ENCODE measurements around the gene PGAP2.
"Not testable (repeated sequence)": the region's sequence is repeated elsewhere in the genome, so short reads cannot be mapped to it uniquely, and the experiment has no call there.

The PGAP2 gene

DNA sequence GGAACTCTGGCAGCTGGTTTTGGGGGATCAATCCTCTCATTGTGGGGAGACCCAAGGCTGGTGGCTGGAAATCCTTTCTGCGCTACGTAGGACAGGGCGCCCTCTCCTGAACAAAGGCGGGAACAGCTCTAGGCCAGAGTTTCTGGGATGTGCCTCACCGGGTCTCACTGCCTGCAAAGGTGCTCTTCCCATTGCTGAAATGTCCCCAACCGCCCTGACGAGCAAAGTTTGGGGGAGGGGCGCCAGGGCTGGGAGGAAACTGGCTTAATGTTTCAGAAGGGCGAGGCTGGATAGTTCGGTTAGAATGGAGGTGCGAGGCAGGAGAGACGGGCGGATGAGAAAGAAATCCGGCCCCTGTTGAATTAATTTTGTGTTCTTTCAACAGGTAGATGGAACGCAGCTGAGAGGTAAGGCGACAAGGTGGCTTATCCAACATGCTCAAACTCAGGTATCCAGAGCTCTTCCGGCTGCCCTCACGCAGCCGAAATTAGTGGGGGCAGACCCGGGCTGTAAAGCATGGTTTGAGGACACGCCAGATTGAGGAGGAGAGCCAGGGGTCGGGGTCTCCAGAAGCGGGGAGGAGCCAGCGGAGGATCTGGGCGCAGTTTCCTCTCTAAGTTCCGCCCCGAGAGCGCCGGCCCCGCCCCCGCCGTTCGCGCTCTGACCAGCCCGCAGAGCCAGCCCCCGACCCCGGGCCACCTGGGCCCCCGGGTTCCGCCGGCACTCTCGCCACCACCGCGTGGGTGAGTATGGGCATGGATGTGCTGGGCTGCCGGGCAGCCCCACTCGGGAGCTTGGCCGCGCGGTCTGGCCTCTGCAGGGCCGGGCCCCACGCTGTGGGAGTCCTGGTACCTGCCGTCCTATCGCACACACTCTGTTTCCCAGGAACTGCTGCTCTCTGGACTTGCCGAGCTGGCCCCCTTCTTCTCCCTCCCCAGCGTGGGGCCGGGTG, at the start of gene PGAP2:
Gene PGAP2 (plus strand): TSS at position 652 of the 952 bp plus-strand sequence. CDS start 2,700 bp downstream, outside the sequence.
- peak; percentile 10 for DNase-seq

DNA sequence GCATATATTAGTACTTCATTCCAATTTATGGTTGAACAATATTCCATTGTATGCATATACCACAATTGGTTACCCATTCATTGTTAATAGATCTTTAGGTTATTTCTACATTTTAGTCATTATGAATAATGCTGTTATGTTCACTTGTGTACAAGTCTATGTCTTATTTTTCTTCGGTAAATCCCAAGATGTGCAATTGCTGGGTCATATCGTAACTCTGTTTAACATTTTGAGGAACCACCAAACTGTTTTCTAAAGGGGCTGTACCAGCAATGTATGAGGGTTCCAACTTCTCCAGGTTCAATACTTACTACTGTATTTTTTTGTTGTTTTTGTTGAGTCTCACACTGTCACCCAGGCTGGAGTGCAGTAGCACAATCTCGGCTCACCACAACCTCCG, 44.1 kb upstream of the PGAP2 start:
- no peak for DNase-seq

DNA sequence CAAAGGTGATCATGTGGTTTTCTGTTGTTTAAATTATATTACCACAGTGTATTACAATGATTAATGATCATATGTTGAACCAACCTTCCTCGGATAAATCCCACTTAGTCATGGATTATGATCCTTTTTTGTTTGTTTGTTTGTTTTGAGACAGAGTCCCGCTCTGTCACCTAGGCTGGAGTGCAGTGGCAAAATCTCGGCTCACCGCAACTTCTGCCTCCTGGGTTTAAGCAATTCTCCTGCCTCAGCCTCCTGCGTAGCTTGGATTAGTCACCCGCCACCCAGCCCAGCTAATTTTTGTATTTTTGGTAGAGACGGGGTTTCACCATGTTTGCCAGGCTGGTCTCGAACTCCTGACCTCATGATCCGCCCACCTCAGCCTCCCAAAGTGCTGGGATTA, 41.5 kb upstream of the PGAP2 start:
- DNase-seq: not testable (repeated sequence)

DNA sequence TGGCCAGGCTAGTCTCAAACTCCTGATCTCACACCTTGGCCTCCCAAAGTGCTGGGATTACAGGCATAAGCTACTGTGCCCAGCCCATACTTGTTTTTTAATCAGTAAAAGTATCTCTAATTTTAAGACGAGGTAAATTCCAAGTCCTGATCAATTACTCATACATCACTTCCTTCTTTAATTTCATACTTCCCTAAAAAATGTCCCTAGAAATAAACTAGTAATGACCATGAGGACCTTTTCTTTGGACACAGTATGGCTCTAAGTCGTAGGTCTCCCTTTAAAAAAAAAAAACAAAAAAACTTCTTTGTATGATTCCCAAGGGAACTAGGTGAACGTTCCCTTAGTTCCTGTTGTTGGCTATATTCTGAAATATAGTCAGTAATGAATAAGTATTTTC, 40.8 kb upstream of the PGAP2 start:
- DNase-seq: no peak

DNA sequence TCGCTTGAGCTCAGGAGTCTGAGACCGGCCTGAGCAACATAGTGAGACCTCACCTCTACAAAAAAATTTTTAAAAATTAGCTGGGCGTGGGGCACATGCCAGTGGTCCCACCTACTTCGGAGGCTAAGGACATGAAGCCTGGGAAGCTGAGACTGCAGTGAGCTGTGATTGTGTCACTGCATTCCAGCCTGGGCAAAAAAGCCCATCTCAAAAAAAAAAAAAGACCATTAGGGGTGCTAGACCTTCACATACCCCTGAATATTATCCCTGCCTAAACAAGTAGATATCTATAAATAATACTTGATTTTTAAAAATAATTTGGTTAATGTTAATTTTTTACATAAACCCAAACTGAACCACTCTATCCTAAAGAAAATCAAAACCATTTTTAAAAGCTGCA, 35.2 kb upstream of the PGAP2 start:
- DNase-seq: no peak

DNA sequence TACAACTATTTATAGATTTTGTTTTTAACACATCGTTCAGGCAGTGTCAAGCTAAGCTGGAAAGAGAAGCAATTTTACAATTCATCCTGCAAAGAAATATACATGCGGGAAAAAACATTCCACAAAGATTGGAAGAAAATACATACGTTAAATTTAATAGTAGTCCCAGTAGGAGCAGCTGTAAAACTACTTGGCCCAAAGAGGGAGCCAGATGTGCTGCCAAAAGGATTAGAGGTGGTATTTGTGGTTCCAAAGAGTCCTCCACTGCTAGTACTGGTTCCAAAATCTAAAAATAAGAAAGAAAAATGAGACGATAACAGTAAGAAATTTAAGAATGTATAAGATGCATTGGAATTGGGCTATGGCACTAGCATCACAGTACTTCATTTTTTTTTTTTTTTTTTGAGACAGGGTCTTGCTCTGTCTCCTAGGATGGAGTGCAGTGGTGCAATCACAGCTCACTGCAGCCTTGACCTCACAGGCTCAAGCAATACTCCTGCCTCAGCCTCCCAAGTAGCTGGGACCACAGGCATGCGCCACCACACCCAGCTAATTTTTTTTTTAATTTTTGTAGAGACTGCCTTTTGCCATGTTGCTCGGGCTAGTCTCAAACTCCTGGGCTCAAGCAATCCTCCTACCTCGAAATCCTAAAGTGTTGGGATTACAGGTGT, 32.5 kb upstream of the PGAP2 start:
- DNase-seq: no peak

DNA sequence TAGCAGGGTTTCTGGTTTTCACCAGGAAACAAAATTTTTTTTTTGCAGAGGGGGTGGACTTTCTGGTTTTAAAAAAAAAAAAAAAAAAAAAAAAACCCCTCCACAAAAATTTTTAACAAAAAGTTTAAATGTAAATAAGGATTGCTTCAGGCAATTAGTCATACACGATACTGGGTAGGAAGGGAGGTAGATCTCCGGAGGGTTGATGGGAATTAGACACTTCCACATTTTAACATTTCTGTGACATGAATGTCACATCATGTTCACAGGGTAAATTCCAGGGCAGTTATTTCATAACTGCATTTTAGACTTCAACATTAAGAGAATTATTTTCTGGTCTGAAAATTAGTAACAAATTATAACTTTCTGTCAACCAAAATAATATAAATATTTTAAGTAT, 26.9 kb upstream of the PGAP2 start:
- DNase-seq: no peak

DNA sequence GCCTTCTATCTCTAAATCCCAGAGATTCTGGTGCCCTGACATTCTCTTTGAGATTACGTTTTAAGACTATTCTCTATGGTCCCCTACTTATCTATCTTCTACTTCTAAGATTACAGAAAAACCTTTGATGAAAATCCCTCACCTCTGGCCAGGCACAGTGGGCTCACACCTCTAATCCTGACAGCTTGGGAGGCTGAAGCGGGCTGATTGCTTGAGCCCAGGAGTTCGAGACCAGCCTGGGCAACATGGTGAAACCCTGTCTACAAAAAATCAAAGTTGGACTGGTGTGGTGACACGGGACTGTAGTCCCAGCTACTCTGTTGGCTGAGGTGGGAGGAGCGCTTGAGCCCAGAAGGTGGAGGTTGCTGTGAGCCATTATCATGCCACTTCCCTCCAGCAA, 25.4 kb upstream of the PGAP2 start:
- no peak for DNase-seq

DNA sequence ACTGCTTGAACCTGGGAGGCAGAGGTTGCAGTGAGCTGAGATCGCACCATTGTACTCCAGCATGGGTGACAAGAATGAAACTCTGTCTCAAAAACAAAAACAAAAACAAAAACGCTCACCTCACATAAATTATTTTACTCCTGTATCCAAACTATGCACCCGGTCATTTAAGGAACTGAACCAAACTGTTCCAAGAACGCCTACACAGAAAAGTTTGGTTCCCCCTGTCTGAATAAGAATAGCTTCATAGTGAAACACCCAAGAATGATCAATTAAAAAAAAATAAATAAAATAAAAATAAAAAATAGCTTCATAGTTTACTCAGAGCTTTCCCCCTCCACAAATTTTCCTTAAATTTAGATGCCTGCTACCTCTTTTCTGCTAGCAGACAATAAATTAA, 24.7 kb upstream of the PGAP2 start:
- DNase-seq: no peak

DNA sequence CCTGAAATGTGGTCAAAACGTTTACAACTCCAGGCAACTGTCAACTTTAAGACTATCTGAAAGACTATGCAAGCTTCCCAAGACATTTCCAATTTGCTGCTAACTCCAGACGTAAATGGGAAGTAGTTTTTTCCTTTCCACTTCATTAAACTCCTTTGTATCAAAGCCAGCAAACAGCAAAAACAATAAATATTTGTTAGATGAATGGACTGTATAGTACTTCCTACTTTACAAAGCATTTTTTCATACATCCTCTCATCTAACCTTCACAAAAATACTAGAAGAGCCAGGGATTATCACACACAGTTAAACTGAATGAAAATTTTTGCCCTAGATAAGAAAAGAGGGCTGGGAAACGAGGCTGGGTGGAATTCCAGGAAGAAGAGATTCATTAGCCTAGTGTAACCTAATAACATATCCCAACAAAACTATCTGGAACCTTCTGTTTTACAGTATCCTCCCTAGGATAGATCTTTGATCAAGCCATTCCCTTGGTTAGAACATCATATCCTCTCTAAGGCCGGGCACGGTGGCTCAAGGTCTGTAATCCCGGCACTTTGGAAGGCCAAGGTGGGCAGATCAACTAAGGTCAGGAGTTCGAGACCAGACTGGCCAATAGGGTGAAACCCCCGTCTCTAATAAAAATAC, 21.5 kb upstream of the PGAP2 start:
- DNase-seq: no peak

DNA sequence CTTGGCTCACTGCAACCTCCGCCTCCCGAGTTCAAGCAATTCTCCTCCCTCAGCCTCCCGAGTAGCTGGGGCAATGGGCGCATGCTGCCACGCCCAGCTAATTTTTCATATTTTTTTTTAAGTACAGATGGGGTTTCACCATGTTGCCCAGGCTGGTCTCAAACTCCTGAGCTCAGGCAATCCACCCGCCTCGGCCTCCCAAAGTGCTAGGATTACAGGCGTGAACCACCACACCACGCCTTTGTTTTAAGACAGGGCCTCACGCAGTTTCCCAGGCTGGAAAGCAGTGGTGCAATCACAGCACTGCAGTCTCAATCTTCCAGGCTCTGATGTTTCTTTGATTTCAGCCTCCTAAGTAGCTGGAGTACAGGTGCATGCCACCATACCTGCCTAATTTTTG, 14.0 kb upstream of the PGAP2 start:
- not testable (repeated sequence) for DNase-seq

DNA sequence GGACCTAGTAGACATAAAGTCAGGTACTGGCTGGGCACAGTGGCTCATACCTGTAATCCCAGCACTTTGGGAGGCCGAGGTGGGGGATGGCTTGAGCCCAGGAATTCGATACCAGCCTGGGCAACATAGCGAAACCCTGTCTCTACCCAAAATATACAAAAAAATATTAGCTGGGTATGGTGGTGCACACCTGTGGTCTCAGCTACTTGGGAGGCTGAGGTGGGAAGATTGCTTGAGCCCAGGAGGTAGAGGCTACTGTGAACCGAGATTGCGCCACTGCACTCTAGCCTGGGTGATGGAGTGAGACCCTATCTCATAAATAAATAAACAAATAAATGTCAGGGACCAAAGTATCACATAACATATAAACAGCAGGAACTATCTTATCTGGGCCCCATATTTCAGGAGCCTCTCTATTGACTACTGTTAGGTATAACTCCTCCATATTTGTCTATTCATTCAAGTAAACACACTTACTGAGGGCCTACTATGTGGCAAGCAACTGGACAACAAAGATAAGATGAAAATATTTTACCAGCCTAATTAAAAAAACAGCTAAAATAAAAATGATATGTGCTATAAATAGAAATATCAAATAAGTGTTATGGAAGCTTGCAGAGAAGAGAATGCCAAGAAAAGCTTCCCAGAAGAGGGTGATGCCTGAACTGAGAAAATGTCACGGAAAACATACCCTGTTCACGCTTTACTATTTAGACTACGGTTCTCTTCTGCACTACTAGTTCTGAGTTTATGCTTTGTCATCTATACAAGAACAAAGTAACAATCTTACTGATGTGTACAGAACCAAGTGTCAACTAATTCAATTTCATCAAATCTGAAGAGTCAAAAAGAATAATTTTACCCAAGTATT, 13.0 kb upstream of the PGAP2 start:
- DNase-seq: no peak

DNA sequence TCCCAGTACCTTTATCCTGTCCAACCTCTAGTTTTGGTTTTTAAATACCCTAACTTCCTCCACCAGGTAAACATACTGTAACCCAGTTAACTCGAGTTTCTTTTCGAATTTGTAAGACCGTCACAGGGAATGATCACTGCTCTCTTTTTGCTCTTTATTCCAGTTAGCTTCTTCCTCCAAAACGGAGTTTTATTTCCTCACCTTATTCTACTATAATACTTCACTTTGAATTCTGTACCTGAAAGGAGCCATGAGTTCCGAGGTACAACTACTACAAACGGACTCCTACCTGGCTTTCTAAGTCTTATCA, 12.4 kb upstream of the PGAP2 start:
- DNase-seq: no peak

DNA sequence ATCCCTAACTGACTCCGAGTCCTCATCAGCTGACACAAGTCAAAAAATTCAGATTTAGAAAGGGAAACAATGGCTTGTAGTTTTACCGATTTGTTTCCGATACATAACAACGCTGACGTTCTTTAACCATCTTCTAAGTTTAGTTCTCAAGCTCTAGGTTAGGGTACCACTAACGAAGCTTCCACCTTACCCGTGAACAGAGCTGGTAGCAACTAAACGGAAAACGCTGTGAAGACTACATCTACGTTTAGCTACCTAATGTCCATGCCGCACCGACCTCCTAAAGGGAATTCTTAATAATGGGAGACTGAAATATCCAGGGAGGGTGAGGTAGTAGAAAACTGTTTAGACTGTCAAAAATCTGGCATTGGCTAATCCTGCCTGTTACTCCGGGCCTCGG, 12.0 kb upstream of the PGAP2 start:
- DNase-seq: no peak

DNA sequence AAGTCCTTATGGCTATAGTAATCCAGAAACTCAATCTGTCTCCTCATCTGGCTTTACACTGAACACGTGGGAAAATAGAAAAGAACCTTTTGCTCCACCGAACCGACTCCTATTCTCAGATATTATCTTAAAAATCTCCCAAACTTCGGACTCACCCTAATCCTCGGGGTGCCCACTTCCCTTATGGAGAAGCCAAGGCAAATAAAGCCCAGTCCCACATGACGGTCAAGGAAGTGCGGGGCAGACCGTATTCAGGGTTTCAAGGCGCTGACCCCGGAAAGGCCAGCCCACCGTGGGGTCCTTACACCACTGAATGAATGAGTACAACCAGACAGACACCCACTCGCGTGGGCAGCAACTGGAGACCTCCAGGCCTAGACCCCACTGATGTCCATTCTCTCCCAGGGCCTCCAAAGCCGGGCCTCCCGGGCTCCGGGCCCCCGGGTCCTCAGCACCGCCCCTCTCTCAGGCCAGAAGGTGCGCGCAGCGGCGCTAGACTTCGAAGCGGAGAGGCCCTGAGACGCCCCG, 11.5 kb upstream of the PGAP2 start:
- DNase-seq: no peak

DNA sequence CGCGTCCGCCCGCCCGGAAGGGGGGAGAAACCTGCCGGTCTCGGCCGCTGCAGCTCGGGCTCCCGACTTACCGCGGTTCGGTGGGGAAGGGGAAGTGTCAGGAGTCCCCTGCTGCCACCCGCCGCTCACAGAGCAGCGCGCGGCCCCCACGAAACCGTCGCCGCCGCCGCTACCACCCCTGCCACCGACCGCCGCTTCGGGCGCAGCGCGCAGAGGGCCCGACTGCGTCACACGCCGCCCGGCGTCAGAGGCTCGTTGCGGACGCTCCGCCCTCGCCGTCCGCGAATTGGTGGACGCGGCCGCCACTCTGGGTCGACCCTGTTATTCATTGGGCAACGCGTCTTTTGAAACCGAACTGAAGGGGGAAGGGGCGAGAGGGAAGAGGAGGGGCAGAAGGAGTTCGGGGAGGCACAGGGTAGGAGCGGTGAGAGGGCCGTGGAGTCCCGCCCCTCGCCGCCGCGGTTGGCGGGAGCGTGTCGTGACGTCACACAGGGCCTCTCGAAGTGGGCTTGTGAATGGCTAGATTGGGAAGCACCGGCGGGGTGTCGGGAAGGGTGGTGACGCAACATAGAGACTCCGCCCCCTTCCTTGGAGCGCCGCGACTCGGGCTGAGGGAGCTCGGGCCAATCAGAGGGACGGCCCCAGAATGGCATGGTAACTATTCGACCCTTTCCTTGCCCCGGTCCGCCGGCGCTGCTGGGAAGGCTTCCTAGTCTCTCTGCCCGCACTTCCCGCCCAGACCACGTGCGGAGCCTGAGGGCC, 10.8 kb upstream of the PGAP2 start, which contains the start of gene NUP98:
Gene NUP98 (minus strand): TSS at position 226 of the 762 bp plus-strand sequence. CDS start 15,437 bp downstream, outside the sequence.
- DNase-seq: peak; percentile 98

DNA sequence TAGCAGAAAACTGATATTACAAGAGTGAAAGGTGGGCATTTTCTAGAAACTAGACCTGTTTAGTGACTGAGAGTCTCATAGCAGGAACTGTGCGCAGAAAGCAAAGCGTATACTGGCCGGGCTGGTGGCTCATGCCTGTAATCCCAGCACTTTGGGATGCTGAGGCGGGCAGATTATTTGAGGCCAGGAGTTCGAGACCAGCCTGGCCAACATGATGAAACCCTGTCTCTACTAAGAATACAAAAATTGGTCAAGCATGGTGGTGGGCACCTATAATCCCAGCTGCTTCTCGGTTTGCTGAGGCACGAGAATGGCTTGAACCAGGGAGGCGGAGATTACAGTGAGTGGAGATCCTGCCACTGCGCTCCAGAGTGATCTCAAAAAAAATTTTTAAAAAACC, 9.2 kb upstream of the PGAP2 start:
- no peak for DNase-seq

DNA sequence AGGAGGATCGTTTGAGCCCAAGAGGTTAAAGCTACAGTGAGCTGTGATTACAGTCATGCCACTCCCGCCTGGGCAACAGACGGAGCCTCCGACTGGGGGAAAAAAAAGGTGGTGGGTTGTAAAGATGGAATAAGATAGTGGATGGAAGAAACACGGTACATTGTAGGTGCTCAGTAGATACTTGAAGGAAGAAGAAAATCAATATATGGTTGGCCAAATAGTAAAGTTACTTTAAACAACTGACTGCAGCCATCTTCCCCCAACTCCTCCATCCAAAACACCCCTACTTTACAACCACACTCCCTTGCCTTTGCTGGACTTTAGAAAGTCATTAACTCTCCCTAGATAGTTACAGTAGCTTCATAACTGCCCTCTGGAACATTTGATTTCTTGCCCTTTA, 8.5 kb upstream of the PGAP2 start:
- DNase-seq: no peak

DNA sequence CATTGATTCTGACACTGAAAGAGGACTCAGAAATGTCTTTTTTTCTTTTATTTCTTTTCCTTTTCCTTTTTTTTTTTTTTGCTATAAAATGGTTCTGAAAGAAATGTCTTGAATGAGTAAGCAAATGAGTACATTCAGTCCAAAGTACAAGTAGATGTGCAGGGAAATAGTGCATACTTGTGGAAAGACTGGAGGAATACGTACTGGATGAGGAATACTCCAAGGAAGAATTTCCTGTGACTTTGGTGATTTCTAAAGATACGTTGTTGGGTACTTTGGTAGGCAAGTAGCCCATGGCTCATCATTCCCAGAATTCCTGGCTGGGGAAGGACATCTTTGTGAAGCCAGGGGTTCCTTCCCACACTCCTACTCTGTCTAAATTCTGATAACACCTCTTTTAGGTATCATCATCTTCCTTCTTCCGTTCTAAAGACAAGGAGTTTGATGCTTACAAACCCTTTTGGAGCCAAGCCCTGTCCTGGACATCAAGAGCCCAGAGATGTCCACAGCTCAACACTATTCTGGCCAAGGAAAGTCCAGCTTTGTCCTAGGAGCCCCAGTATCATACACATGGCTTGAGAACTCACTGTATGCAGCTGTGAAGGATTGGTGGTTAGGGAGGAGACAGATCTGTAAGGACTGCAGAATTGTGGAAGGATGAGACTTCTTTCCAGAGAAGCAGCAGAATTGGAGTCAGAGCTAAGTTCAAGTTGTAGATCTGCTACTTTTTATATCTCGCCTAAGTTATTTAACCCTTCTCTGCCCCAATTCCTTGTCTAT, 6.2 kb upstream of the PGAP2 start:
- no peak for DNase-seq

DNA sequence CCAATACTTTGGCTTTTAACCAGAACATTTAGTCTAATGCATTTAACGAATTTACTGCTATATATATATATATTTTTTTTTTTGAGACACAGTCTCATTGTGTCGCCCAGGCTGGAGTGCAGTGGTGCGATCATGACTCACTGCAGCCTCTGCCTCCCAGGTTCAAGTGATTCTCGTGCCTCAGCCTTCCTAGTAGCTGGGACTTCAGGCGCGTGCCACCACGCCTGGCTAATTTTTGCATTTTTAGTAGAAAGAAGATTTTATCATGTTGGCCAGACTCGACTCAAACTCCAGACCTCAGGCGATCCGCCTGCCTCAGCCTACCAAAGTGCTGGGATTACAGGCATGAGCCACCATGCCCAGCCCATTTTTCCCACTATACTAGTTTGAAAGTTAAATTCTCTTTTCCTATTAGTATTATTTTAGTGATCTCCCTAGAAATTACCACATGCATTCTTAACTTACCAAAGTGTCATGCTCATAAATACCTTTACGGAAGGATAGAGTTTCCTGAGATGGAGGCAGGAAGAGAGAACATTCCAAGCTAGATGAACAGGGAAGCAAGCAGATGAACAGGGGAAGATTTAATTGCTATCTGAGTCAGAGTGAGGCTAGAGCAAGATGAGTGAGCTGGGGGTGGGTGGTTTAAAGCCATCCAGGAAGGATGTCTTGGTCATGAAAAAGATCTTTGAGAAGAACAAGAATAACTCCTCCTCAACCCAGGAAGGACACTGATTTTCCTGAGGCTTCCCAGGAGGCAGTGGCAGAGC, 4.4 kb upstream of the PGAP2 start:
- DNase-seq: peak; percentile 17
